PFSK-1 (cell line): ENCODE measurements around the gene POLR3E.

ENCODE experiments used
- POLR2AphosphoS5 ChIP-seq: IDR thresholded peaks from 2 replicates; pipeline ENCODE4 v1.6.1; 2012; ENCODE audit warnings: low read depth, mild to moderate bottlenecking, control low read depth, low read length, moderate library complexity
- TAF1 ChIP-seq: IDR thresholded peaks from 2 replicates; pipeline ENCODE4 v1.6.1; 2012; ENCODE audit warnings: low read length, control low read depth, borderline replicate concordance; ENCODE audit not compliant: insufficient read depth
- TF ChIP-seq, protein P1 (sequence below), 2 experiments: IDR thresholded peaks; 2 replicates each; pipeline versions ENCODE4 v1.6.1 to v1.8.0; 2011 to 2012; ENCODE audit warnings: low read depth in 2 of 2, low read length in 2 of 2, control low read depth in 1 of 2, inconsistent platforms in 1 of 2, mild to moderate bottlenecking in 1 of 2, moderate library complexity in 1 of 2; ENCODE audit not compliant: insufficient read depth in 1 of 2

GRCh38 chr16:22265351-22265750 lies 31.9 kb upstream of the POLR3E start:
- TF ChIP-seq TAF1, result no peak
- no peak for TF ChIP-seq POLR2AphosphoS5
- TF ChIP-seq, protein P1, sequence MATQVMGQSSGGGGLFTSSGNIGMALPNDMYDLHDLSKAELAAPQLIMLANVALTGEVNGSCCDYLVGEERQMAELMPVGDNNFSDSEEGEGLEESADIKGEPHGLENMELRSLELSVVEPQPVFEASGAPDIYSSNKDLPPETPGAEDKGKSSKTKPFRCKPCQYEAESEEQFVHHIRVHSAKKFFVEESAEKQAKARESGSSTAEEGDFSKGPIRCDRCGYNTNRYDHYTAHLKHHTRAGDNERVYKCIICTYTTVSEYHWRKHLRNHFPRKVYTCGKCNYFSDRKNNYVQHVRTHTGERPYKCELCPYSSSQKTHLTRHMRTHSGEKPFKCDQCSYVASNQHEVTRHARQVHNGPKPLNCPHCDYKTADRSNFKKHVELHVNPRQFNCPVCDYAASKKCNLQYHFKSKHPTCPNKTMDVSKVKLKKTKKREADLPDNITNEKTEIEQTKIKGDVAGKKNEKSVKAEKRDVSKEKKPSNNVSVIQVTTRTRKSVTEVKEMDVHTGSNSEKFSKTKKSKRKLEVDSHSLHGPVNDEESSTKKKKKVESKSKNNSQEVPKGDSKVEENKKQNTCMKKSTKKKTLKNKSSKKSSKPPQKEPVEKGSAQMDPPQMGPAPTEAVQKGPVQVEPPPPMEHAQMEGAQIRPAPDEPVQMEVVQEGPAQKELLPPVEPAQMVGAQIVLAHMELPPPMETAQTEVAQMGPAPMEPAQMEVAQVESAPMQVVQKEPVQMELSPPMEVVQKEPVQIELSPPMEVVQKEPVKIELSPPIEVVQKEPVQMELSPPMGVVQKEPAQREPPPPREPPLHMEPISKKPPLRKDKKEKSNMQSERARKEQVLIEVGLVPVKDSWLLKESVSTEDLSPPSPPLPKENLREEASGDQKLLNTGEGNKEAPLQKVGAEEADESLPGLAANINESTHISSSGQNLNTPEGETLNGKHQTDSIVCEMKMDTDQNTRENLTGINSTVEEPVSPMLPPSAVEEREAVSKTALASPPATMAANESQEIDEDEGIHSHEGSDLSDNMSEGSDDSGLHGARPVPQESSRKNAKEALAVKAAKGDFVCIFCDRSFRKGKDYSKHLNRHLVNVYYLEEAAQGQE (IDR thresholded peaks at IDR 0.05; ENCODE audit: insufficient read depth in 1 of 2, low read depth in 2 of 2, low read length in 2 of 2), result no peak
